ENCODE data around the gene MYO7A.

MYO7A gene

GRCh38 chr11:77167111-77167626 is 39.1 kb downstream of the MYO7A start:
- DNase-seq (ENCODE audit: low spot score): no peak

- no peak for DNase-seq (ENCODE audit: low spot score)
Observed at GRCh38 chr11:77167791-77168190, 39.7 kb downstream of the MYO7A start.

- no peak for DNase-seq (ENCODE audit: low spot score)
Observed at GRCh38 chr11:77170107-77170506, 42.1 kb downstream of the MYO7A start.

GRCh38 chr11:77171254-77171653 is 43.2 kb downstream of the MYO7A start:
- no peak for DNase-seq (ENCODE audit: low spot score)

- DNase-seq (ENCODE audit: low spot score): no peak
Observed at GRCh38 chr11:77171885-77172665, 44.0 kb downstream of the MYO7A start.

- DNase-seq (ENCODE audit: low spot score): no peak
Observed at GRCh38 chr11:77172666-77172982, 44.6 kb downstream of the MYO7A start.

GRCh38 chr11:77173494-77173893 is 45.4 kb downstream of the MYO7A start:
- DNase-seq (ENCODE audit: low spot score): no peak

GRCh38 chr11:77174559-77174958 is 46.5 kb downstream of the MYO7A start:
- no peak for DNase-seq (ENCODE audit: low spot score)

- DNase-seq (ENCODE audit: low spot score): no peak
Observed at GRCh38 chr11:77175021-77175842, 47.2 kb downstream of the MYO7A start.

- DNase-seq (ENCODE audit: low spot score): no peak
Observed at GRCh38 chr11:77175869-77176539, 48.0 kb downstream of the MYO7A start.

GRCh38 chr11:77176996-77177395 is 49.0 kb downstream of the MYO7A start:
- DNase-seq (ENCODE audit: low spot score): no peak

GRCh38 chr11:77178150-77178549 is 50.1 kb downstream of the MYO7A start:
- DNase-seq (ENCODE audit: low spot score): no peak

- peak; percentile 50 for DNase-seq (ENCODE audit: low spot score)
Observed at GRCh38 chr11:77179048-77179447, 51.0 kb downstream of the MYO7A start.

GRCh38 chr11:77179681-77180080 is 51.6 kb downstream of the MYO7A start:
- no peak for DNase-seq (ENCODE audit: low spot score)

- no peak for DNase-seq (ENCODE audit: low spot score)
Observed at GRCh38 chr11:77180346-77180745, 52.3 kb downstream of the MYO7A start.

GRCh38 chr11:77181226-77181625 is 53.2 kb downstream of the MYO7A start:
- no peak for DNase-seq (ENCODE audit: low spot score)

- DNase-seq (ENCODE audit: low spot score): no peak
Observed at GRCh38 chr11:77181799-77182541, 53.9 kb downstream of the MYO7A start.

- no peak for DNase-seq (ENCODE audit: low spot score)
Observed at GRCh38 chr11:77182542-77183430, 54.7 kb downstream of the MYO7A start.

- peak; percentile 63 for DNase-seq (ENCODE audit: low spot score)
Observed at GRCh38 chr11:77183431-77183984, 55.5 kb downstream of the MYO7A start.

- DNase-seq (ENCODE audit: low spot score): no peak
Observed at GRCh38 chr11:77184136-77184860, 56.3 kb downstream of the MYO7A start.

Measured in putamen (tissue), 1 donor.